WTC11 (cell line): Measurements from ENCODE around the gene CDH1. TPM values are rescaled to one million over a fixed set of nuclear protein-coding genes. Genes with fewer than 3 reads are reported as not detected.

ENCODE experiments used
- ATAC-seq: fragments of 200-7000 bp; cut with Tn5 transposase; 2 replicates; pipeline ENCODE4 v1.10.0; 2021; ENCODE audit warnings: mild to moderate bottlenecking, moderate library complexity
- CTCF ChIA-PET: fragments of 300-600 bp; sonication (Branson Sonifier 250); formaldehyde crosslinking; loops from one replicate; lab custom pipeline; 2021; ENCODE audit warnings: antibody characterized with exemption; lab: Charles Lee
- POLR2A ChIA-PET: fragments of 350-600 bp; sonication (Branson Sonifier 250); formaldehyde crosslinking; loops from one replicate; lab custom pipeline; 2021; ENCODE audit warnings: antibody characterized with exemption; lab: Charles Lee
- DNase-seq: peaks from one replicate; pipeline ENCODE4 v3.0.0; 2021; ENCODE audit warnings: low spot score
- H3K27ac Mint-ChIP-seq: 2 replicates; pipeline ENCODE4 v1.8.0; 2021; ENCODE audit warnings: mixed read lengths
- H3K27me3 Mint-ChIP-seq: 2 replicates; pipeline ENCODE4 v1.8.0; 2021; ENCODE audit warnings: low read depth, mild to moderate bottlenecking, moderate library complexity, mixed read lengths
- H3K36me3 Mint-ChIP-seq: 2 replicates; pipeline ENCODE4 v1.8.0; 2021; ENCODE audit warnings: mixed read lengths
- H3K4me1 Mint-ChIP-seq: 2 replicates; pipeline ENCODE4 v1.8.0; 2022; ENCODE audit warnings: mixed read lengths
- H3K4me3 Mint-ChIP-seq: 2 replicates; pipeline ENCODE4 v1.8.0; 2021; ENCODE audit warnings: mild to moderate bottlenecking, moderate library complexity, mixed read lengths
- H3K9me3 Mint-ChIP-seq: 2 replicates; pipeline ENCODE4 v1.8.0; 2021; ENCODE audit warnings: mixed read lengths
- ATF6 ChIP-seq: sonication (generic); formaldehyde crosslinking; IDR thresholded peaks from 2 replicates; pipeline ENCODE4 v1.8.1; 2023; ENCODE audit warnings: mild to moderate bottlenecking, missing genetic modification reagents
- CBFB ChIP-seq: sonication (generic); formaldehyde crosslinking; IDR thresholded peaks from 2 replicates; pipeline ENCODE4 v1.8.1; 2022; ENCODE audit warnings: mild to moderate bottlenecking, low read depth, missing genetic modification reagents
- FOXJ3 ChIP-seq: sonication (generic); formaldehyde crosslinking; IDR thresholded peaks from 2 replicates; pipeline ENCODE4 v1.9.0; 2021; ENCODE audit warnings: missing genetic modification reagents, mild to moderate bottlenecking, borderline replicate concordance
- GRHL2 ChIP-seq: fragments of 250-450 bp; sonication (Bioruptor Pico); IDR thresholded peaks from 2 replicates; pipeline ENCODE4 v1.8.0; 2022; ENCODE audit warnings: mild to moderate bottlenecking, moderate library complexity; ENCODE audit not compliant: insufficient replicate concordance, severe bottlenecking
- GTF2I ChIP-seq: fragments of 250-450 bp; sonication (Bioruptor Pico); conservative IDR thresholded peaks from 2 replicates; pipeline ENCODE4 v1.4.0; 2021; ENCODE audit warnings: mild to moderate bottlenecking
- HMGXB4 ChIP-seq: sonication (generic); formaldehyde crosslinking; IDR thresholded peaks from 2 replicates; pipeline ENCODE4 v1.8.1; 2023; ENCODE audit warnings: mild to moderate bottlenecking, moderate library complexity, missing genetic modification reagents
- MAX ChIP-seq: sonication (generic); formaldehyde crosslinking; IDR thresholded peaks from 2 replicates; pipeline ENCODE4 v1.8.0; 2022; ENCODE audit warnings: mild to moderate bottlenecking, missing genetic modification reagents
- RORB ChIP-seq: fragments of 250-450 bp; sonication (Bioruptor Pico); IDR thresholded peaks from 2 replicates; pipeline ENCODE4 v1.9.0; 2021; ENCODE audit warnings: mild to moderate bottlenecking
- STAT6 ChIP-seq: sonication (generic); formaldehyde crosslinking; conservative IDR thresholded peaks from 2 replicates; pipeline ENCODE4 v1.8.1; 2023; ENCODE audit warnings: mild to moderate bottlenecking, low read depth, missing genetic modification reagents, moderate library complexity
- TEAD1 ChIP-seq: sonication (generic); formaldehyde crosslinking; IDR thresholded peaks from 2 replicates; pipeline ENCODE4 v1.8.0; 2022; ENCODE audit warnings: mild to moderate bottlenecking, missing genetic modification reagents
- TEAD4 ChIP-seq: sonication (generic); formaldehyde crosslinking; IDR thresholded peaks from 2 replicates; pipeline ENCODE4 v1.8.0; 2022; ENCODE audit warnings: mild to moderate bottlenecking, missing genetic modification reagents
- ZNF317 ChIP-seq: sonication (generic); formaldehyde crosslinking; IDR thresholded peaks from 2 replicates; pipeline ENCODE4 v1.8.1; 2023; ENCODE audit warnings: low read depth, mild to moderate bottlenecking, moderate library complexity, missing genetic modification reagents, borderline replicate concordance
- ZNF416 ChIP-seq: fragments of 250-450 bp; sonication (Bioruptor Pico); IDR thresholded peaks from 2 replicates; pipeline ENCODE4 v1.9.0; 2021; ENCODE audit warnings: mild to moderate bottlenecking, inconsistent platforms
- ZNF425 ChIP-seq: fragments of 250-450 bp; sonication (Bioruptor Pico); conservative IDR thresholded peaks from 2 replicates; pipeline ENCODE4 v1.9.0; 2021; ENCODE audit warnings: mild to moderate bottlenecking
- ZNF671 ChIP-seq: fragments of 250-450 bp; sonication (Bioruptor Pico); IDR thresholded peaks from 2 replicates; pipeline ENCODE4 v1.8.0; 2021; ENCODE audit warnings: mild to moderate bottlenecking
- total RNA-seq: library from RNA; stranded (reverse); gene quantifications from 3 replicates; pipeline ENCODE4 v1.2.3, GENCODE V29; 2021

The CDH1 gene
- total RNA-seq, 1 experiment from 2014 or later = 278 TPM

GRCh38 chr16:68850481-68850880 is 113.4 kb downstream of the CDH1 start:
- POLR2A ChIA-PET = no interaction called here
- H3K27me3 Mint-ChIP-seq = no peaks in the 10 kb centered on the region

More at GRCh38 chr16:68850481-68850880, 113.4 kb downstream of the CDH1 start:
- H3K27ac Mint-ChIP-seq = no peak overlapping the region
- no peaks in the 10 kb centered on the region for H3K9me3 Mint-ChIP-seq
- no peak overlapping the region for H3K4me3 Mint-ChIP-seq
- H3K36me3 Mint-ChIP-seq = no peaks in the 10 kb centered on the region
- peaks cover 5% of the 10 kb centered on the region; the same call in 1 of the 2 replicates for H3K4me1 Mint-ChIP-seq
- no peak for TF ChIP-seq TEAD4
- no peak for TF ChIP-seq ZNF425
- TF ChIP-seq MAX (CRISPR knock-in tag) = no peak
- no peak for TF ChIP-seq ATF6
- no peak for TF ChIP-seq HMGXB4 (CRISPR knock-in tag)
- no peak for TF ChIP-seq ZNF317 (CRISPR knock-in tag)
- TF ChIP-seq ZNF416 (CRISPR knock-in tag) = no peak
- no peak for TF ChIP-seq ZNF671 (CRISPR knock-in tag)
- TF ChIP-seq TEAD1 (CRISPR knock-in tag) = no peak
- no peak for TF ChIP-seq RORB (CRISPR knock-in tag)
- TF ChIP-seq FOXJ3 = no peak
- no peak for TF ChIP-seq GTF2I (CRISPR knock-in tag)
- TF ChIP-seq CBFB (CRISPR knock-in tag) = no peak
- no peak for TF ChIP-seq STAT6
- TF ChIP-seq GRHL2 = no peak
- no peak for DNase-seq
- CTCF ChIA-PET = no interaction called here
- ATAC-seq = no peak
